Keratinocyte (primary cell): ENCODE results near the gene FAM120AOS.

Experiments
- EZH2 ChIP-seq: IDR thresholded peaks from one replicate; pipeline ENCODE4 v1.6.1; 2012; ENCODE audit warnings: inconsistent platforms, mild to moderate bottlenecking, low read length, moderate library complexity
- TF ChIP-seq, protein P1 (sequence below), 3 experiments: IDR thresholded peaks in 1 of 3; conservative IDR thresholded peaks in 1 of 3; optimal IDR thresholded peaks in 1 of 3; 2 replicates in 2 of 3; 3 replicates in 1 of 3; pipeline versions ENCODE3 to v1.5.1; 2011; ENCODE audit warnings: low read length in 3 of 3, mild to moderate bottlenecking in 3 of 3, moderate library complexity in 2 of 3, control low read depth in 1 of 3, inconsistent platforms in 1 of 3; ENCODE audit not compliant: insufficient read depth in 2 of 3; ENCODE audit errors: extremely low read depth in 1 of 3

DNA sequence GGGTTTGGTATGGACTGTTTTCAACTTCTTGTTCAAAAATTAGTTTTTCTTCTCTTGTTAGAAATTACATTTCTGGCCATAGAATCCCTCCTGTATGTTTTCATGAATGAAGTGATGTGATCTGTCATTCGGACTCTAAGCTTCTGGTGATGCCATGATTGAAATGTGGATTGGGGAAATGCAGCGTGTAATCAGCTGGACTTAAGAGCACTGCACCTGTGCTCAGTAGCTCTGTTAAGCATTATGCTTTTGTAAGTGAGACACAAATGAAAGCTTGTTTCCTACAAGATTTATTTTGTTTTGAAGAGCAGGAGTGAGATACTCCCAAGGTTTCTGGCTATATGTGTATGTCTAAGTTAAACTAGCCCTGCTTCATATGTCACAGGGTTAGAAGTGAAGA, 24.0 kb upstream of the FAM120AOS start:
- TF ChIP-seq, protein P1, sequence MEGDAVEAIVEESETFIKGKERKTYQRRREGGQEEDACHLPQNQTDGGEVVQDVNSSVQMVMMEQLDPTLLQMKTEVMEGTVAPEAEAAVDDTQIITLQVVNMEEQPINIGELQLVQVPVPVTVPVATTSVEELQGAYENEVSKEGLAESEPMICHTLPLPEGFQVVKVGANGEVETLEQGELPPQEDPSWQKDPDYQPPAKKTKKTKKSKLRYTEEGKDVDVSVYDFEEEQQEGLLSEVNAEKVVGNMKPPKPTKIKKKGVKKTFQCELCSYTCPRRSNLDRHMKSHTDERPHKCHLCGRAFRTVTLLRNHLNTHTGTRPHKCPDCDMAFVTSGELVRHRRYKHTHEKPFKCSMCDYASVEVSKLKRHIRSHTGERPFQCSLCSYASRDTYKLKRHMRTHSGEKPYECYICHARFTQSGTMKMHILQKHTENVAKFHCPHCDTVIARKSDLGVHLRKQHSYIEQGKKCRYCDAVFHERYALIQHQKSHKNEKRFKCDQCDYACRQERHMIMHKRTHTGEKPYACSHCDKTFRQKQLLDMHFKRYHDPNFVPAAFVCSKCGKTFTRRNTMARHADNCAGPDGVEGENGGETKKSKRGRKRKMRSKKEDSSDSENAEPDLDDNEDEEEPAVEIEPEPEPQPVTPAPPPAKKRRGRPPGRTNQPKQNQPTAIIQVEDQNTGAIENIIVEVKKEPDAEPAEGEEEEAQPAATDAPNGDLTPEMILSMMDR (optimal IDR thresholded peaks at IDR 0.05 in 1 of 3, IDR thresholded peaks at IDR 0.05 in 1 of 3, conservative IDR thresholded peaks at IDR 0.05 in 1 of 3; ENCODE audit: extremely low read depth in 1 of 3, insufficient read depth in 2 of 3, low read length in 3 of 3): no peak
- no peak for TF ChIP-seq EZH2
